Right atrium auricular region (tissue), 2 donors: ENCODE results near the gene TPBGL. TPM values are rescaled to one million over a fixed set of nuclear protein-coding genes. Genes with fewer than 3 reads are reported as not detected.

Experiments used
- DNase-seq: peaks from one replicate; pipeline ENCODE4 v3.0.0-alpha.2; 2019; ENCODE audit warnings: low spot score
- H3K27ac ChIP-seq, 2 donors: fragments of 200-600 bp; sonication (generic); 1 replicate in 1 of 2; 2 replicates in 1 of 2; pipeline ENCODE4 v1.5.1; 2016 to 2019
- H3K27me3 ChIP-seq, 2 donors: fragments of 200-600 bp; sonication (generic); one replicate each; pipeline versions ENCODE4 v1.5.1 to v1.6.0; 2017 to 2019
- H3K36me3 ChIP-seq: fragments of 200-600 bp; sonication (generic); one replicate; pipeline ENCODE4 v1.5.1; 2016
- H3K4me1 ChIP-seq, 2 donors: fragments of 200-600 bp; sonication (generic); one replicate each; pipeline versions ENCODE4 v1.5.1 to v1.6.0; 2017 to 2019
- H3K4me3 ChIP-seq, 2 donors: fragments of 200-600 bp; sonication (generic); 1 replicate in 1 of 2; 2 replicates in 1 of 2; pipeline ENCODE4 v1.5.1; 2017 to 2019; ENCODE audit warnings: mild to moderate bottlenecking in 1 of 2, moderate library complexity in 1 of 2
- H3K9me3 ChIP-seq, 2 donors: fragments of 200-600 bp; sonication (generic); one replicate each; pipeline ENCODE4 v1.5.1; 2019
- total RNA-seq, 2 donors: library from RNA; depleted of rRNA; stranded (reverse); fragments of >200 nt; gene quantifications; one replicate each; pipeline ENCODE4 v1.1.0, GENCODE V29; 2016
- TF ChIP-seq, protein P1 (sequence below), 2 donors: fragments of 200-600 bp; sonication (generic); IDR thresholded peaks; one replicate each; pipeline ENCODE4 v1.5.1; 2019; ENCODE audit warnings: antibody characterized with exemption in 2 of 2

TPBGL gene
- total RNA-seq, 2 donors from 2014 or later = 0.12 to 0.15 TPM

DNA sequence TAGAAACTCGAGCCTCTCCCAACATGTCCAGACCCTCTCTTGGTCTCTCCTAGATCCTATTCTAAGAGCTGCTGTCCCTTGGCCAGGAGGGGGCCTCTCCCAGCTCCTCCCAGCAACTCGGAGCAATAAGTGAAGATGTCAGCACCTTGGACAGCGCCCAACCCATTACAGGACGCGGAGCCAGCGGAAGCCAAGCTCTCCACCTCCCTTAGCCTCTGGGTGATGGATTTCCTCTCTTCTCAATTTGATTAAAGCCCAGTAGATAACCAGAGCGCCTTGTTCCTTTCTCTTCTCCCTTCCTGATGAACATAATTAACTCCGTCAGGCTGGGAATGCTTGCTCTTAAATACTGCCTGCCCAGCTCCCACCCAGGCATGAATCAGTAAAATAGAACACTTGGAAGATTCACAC is 26.2 kb upstream of the TPBGL start:
- no peak overlapping the region for H3K27ac ChIP-seq
- TF ChIP-seq, protein P1, sequence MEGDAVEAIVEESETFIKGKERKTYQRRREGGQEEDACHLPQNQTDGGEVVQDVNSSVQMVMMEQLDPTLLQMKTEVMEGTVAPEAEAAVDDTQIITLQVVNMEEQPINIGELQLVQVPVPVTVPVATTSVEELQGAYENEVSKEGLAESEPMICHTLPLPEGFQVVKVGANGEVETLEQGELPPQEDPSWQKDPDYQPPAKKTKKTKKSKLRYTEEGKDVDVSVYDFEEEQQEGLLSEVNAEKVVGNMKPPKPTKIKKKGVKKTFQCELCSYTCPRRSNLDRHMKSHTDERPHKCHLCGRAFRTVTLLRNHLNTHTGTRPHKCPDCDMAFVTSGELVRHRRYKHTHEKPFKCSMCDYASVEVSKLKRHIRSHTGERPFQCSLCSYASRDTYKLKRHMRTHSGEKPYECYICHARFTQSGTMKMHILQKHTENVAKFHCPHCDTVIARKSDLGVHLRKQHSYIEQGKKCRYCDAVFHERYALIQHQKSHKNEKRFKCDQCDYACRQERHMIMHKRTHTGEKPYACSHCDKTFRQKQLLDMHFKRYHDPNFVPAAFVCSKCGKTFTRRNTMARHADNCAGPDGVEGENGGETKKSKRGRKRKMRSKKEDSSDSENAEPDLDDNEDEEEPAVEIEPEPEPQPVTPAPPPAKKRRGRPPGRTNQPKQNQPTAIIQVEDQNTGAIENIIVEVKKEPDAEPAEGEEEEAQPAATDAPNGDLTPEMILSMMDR (IDR thresholded peaks at IDR 0.05) = peak in 1 of 2 donors; percentile 35
- H3K4me3 ChIP-seq = no peak overlapping the region
- H3K4me1 ChIP-seq = no peaks in the 10 kb centered on the region
- peaks cover 0 to 4% of the 10 kb centered on the region in 2 donors for H3K27me3 ChIP-seq
- no peaks in the 10 kb centered on the region for H3K9me3 ChIP-seq
- H3K36me3 ChIP-seq = no peaks in the 10 kb centered on the region
- no peak for DNase-seq

DNA sequence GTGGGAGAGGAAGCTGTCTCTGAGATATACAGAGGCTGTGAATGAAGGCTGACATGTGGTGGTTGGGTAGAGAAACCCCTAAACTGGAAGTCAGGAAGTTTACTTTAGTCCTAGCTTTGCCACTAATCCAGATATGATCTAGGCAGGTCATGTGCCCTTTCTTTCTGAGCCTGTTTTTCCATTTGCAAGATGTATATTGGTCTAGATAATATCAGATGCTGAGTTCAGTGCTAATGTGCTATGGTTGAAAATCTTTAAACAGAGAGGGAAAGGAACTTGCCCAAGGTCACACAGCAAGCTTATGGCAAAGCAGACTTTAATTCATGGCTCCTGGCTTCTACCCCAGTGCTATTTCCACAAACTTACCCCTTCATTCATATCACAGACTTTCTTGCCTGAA is 25.7 kb upstream of the TPBGL start:
- Histone ChIP-seq H3K4me1 (no peaks in the 10 kb centered on the region), H3K36me3 (no peaks in the 10 kb centered on the region), H3K4me3 (no peak overlapping the region), H3K27ac (no peak overlapping the region), H3K9me3 (no peaks in the 10 kb centered on the region), H3K27me3 (peaks cover 0 to 4% of the 10 kb centered on the region in 2 donors)
- no peak for DNase-seq
- TF ChIP-seq, protein P1 (IDR thresholded peaks at IDR 0.05) = no peak

DNA sequence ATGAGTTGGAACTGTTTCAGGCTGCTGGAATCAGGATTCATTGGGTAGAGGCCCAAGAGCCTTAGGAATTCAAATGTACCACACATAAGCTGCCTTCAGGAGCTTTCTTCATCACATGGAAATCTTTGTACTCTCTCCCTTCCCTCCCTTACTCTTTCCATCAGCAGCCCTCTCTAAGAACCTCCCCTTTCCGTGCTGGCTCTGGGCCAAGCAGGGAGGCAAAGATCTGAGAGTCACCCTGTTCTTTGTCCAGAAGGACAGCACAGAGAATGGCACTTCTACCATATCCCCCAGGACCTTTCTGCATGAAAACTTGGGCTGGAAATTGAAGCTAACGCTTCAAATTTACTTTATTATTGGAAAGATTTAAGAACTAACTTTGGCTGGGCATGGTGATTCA is 20.7 kb upstream of the TPBGL start:
- Histone ChIP-seq H3K9me3 (no peaks in the 10 kb centered on the region), H3K27ac (no peak overlapping the region), H3K4me3 (no peak overlapping the region), H3K36me3 (no peaks in the 10 kb centered on the region), H3K4me1 (no peaks in the 10 kb centered on the region), H3K27me3 (peaks cover 0 to 4% of the 10 kb centered on the region in 2 donors)
- TF ChIP-seq, protein P1 (IDR thresholded peaks at IDR 0.05) = no peak
- DNase-seq = no peak

DNA sequence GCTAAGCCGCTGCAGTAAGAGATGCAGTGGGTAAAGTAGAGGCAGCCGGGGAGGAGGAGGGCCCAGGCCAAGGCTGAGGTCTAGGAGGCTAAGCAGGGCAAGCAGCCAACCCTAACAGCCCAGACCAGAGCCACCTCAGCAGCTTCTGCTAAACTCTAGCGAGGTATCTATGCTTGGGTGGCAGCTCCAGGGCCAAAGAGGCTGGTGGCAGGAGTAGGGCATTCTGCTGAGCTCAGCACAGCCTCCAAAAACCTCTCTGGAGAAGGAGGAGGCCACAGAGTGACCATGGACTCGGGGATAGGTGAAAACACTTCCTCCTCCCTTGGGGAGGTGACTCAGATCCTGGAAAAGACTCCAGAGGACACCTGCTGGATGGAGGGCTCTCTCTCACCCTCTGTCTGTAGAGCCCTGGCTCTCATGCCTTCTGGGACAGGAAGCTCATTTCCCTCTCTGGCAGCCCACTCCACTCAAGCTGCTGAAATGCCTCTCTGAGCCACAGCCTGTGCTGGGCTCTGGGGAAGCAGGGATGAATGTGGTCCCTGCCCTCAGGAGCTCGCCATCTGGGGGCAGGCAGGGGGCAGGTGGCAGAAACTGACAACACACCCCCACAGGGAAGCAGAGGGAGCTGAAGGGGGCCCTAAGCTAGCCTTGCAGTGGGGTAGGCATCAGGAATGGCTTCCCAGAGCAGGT is 16.5 kb upstream of the TPBGL start:
- Histone ChIP-seq H3K4me3 (no peak overlapping the region), H3K9me3 (no peaks in the 10 kb centered on the region), H3K27me3 (no peaks in the 10 kb centered on the region), H3K36me3 (no peaks in the 10 kb centered on the region), H3K27ac (no peak overlapping the region), H3K4me1 (no peaks in the 10 kb centered on the region)
- TF ChIP-seq, protein P1 (IDR thresholded peaks at IDR 0.05) = no peak
- DNase-seq = no peak

DNA sequence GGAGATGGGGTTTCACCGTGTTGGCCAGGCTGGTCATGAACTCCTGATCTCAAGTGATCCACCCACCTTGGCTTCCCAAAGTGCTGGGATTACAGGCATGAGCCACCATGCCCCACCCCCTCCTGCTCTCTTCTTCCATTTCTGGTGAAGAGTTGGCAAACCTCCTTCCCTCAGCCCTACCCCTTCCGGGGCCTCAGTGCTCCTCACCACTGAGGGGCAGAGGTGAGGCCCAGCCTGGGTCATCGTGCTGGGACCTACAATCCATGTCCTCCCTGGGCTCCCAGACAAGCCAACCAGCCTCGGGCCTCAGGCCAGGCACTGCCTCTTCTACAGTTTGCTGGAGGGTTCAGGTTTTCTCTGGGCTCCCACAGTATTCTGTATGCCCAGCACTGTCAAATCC is 14.8 kb upstream of the TPBGL start:
- DNase-seq = no peak
- H3K4me3 ChIP-seq = no peak overlapping the region
- no peak overlapping the region for H3K27ac ChIP-seq
- H3K36me3 ChIP-seq = no peaks in the 10 kb centered on the region
- H3K27me3 ChIP-seq = no peaks in the 10 kb centered on the region
- no peaks in the 10 kb centered on the region for H3K4me1 ChIP-seq
- TF ChIP-seq, protein P1 (IDR thresholded peaks at IDR 0.05) = no peak
- no peaks in the 10 kb centered on the region for H3K9me3 ChIP-seq

DNA sequence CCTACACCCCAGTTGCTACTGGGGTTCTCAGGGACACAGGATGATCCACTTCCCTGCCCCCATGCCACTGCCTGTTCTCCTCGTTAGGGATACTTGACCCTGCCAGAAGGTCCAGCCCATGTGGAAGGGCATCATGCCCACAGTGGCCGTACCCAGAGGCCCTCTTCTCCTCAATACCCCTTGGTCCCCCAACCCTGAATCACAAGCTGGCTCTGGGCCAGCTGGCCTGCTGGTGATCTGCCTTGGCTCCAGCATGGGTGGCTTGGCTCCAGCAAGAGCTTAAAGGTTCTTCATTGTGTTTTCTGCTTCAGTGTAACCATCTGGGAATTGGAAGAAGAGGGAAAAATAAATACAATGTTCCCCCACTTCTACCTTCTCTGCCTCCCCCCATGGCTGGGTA is 11.1 kb upstream of the TPBGL start:
- no peak overlapping the region for H3K27ac ChIP-seq
- DNase-seq = no peak
- TF ChIP-seq, protein P1 (IDR thresholded peaks at IDR 0.05) = no peak
- no peak overlapping the region for H3K4me3 ChIP-seq
- H3K9me3 ChIP-seq = no peaks in the 10 kb centered on the region
- no peaks in the 10 kb centered on the region for H3K4me1 ChIP-seq
- no peaks in the 10 kb centered on the region for H3K36me3 ChIP-seq
- H3K27me3 ChIP-seq = no peaks in the 10 kb centered on the region
